Measurements from ENCODE around the gene FES.
"Not testable (repeated sequence)": the region's sequence is repeated elsewhere in the genome, so short reads cannot be mapped to it uniquely, and the experiment has no call there.

FES gene

GRCh38 chr15:90893175-90894090 is 9.1 kb downstream of the FES start:
- no peak for DNase-seq

GRCh38 chr15:90895571-90896117 is 11.3 kb downstream of the FES start:
- DNase-seq = no peak

GRCh38 chr15:90897131-90897655 is 12.9 kb downstream of the FES start:
- DNase-seq = not testable (repeated sequence)

GRCh38 chr15:90901175-90902039 is 17.1 kb downstream of the FES start:
- DNase-seq = no peak

GRCh38 chr15:90902040-90902839 is 17.9 kb downstream of the FES start:
- DNase-seq = peak; percentile 75

GRCh38 chr15:90902840-90903732 is 18.8 kb downstream of the FES start, which contains the start of gene MAN2A2:
Gene MAN2A2 (plus strand): TSS chr15:90903302. CDS start chr15:90904208, 906 bp downstream.
- DNase-seq = peak; percentile 38

- DNase-seq = no peak
Observed at GRCh38 chr15:90903733-90904536, 19.6 kb downstream of the FES start.

GRCh38 chr15:90904746-90905145 is 20.4 kb downstream of the FES start:
- DNase-seq = no peak

- no peak for DNase-seq
Observed at GRCh38 chr15:90905306-90906180, 21.2 kb downstream of the FES start.

GRCh38 chr15:90906181-90906849 is 22.0 kb downstream of the FES start:
- no peak for DNase-seq

- DNase-seq = no peak
Observed at GRCh38 chr15:90907051-90907660, 22.9 kb downstream of the FES start.

- DNase-seq = no peak
Observed at GRCh38 chr15:90907838-90908507, 23.7 kb downstream of the FES start.

GRCh38 chr15:90909449-90909848 is 25.1 kb downstream of the FES start:
- DNase-seq = not testable (repeated sequence)

- no peak for DNase-seq
Observed at GRCh38 chr15:90909976-90910375, 25.7 kb downstream of the FES start.

GRCh38 chr15:90910441-90911301 is 26.4 kb downstream of the FES start:
- DNase-seq = no peak

- DNase-seq = no peak
Observed at GRCh38 chr15:90911302-90911623, 27.0 kb downstream of the FES start.

Measured in GF-D8 (cell line).